ENCODE results near the gene DDX10.

- TF ChIP-seq POLR2AphosphoS5 (IDR thresholded peaks at IDR 0.05; ENCODE audit: low read depth): no peak
- no peak for TF ChIP-seq EZH2 (IDR thresholded peaks at IDR 0.05; ENCODE audit: low read depth, unreplicated experiment)
- TF ChIP-seq, protein P1, sequence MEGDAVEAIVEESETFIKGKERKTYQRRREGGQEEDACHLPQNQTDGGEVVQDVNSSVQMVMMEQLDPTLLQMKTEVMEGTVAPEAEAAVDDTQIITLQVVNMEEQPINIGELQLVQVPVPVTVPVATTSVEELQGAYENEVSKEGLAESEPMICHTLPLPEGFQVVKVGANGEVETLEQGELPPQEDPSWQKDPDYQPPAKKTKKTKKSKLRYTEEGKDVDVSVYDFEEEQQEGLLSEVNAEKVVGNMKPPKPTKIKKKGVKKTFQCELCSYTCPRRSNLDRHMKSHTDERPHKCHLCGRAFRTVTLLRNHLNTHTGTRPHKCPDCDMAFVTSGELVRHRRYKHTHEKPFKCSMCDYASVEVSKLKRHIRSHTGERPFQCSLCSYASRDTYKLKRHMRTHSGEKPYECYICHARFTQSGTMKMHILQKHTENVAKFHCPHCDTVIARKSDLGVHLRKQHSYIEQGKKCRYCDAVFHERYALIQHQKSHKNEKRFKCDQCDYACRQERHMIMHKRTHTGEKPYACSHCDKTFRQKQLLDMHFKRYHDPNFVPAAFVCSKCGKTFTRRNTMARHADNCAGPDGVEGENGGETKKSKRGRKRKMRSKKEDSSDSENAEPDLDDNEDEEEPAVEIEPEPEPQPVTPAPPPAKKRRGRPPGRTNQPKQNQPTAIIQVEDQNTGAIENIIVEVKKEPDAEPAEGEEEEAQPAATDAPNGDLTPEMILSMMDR (conservative IDR thresholded peaks at IDR 0.05; ENCODE audit: low read depth in 2 of 2): no peak
- TF ChIP-seq, protein P2, sequence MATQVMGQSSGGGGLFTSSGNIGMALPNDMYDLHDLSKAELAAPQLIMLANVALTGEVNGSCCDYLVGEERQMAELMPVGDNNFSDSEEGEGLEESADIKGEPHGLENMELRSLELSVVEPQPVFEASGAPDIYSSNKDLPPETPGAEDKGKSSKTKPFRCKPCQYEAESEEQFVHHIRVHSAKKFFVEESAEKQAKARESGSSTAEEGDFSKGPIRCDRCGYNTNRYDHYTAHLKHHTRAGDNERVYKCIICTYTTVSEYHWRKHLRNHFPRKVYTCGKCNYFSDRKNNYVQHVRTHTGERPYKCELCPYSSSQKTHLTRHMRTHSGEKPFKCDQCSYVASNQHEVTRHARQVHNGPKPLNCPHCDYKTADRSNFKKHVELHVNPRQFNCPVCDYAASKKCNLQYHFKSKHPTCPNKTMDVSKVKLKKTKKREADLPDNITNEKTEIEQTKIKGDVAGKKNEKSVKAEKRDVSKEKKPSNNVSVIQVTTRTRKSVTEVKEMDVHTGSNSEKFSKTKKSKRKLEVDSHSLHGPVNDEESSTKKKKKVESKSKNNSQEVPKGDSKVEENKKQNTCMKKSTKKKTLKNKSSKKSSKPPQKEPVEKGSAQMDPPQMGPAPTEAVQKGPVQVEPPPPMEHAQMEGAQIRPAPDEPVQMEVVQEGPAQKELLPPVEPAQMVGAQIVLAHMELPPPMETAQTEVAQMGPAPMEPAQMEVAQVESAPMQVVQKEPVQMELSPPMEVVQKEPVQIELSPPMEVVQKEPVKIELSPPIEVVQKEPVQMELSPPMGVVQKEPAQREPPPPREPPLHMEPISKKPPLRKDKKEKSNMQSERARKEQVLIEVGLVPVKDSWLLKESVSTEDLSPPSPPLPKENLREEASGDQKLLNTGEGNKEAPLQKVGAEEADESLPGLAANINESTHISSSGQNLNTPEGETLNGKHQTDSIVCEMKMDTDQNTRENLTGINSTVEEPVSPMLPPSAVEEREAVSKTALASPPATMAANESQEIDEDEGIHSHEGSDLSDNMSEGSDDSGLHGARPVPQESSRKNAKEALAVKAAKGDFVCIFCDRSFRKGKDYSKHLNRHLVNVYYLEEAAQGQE (IDR thresholded peaks at IDR 0.05; ENCODE audit: unreplicated experiment): no peak
- TF ChIP-seq CREB1 (CRISPR knock-in tag; IDR thresholded peaks at IDR 0.05; ENCODE audit: low read depth): no peak
- no peak for TF ChIP-seq ZNF114 (CRISPR knock-in tag; IDR thresholded peaks at IDR 0.05)
- no peak for TF ChIP-seq EZH2phosphoT487 (IDR thresholded peaks at IDR 0.05; ENCODE audit: unreplicated experiment)
- TF ChIP-seq, protein P3, sequence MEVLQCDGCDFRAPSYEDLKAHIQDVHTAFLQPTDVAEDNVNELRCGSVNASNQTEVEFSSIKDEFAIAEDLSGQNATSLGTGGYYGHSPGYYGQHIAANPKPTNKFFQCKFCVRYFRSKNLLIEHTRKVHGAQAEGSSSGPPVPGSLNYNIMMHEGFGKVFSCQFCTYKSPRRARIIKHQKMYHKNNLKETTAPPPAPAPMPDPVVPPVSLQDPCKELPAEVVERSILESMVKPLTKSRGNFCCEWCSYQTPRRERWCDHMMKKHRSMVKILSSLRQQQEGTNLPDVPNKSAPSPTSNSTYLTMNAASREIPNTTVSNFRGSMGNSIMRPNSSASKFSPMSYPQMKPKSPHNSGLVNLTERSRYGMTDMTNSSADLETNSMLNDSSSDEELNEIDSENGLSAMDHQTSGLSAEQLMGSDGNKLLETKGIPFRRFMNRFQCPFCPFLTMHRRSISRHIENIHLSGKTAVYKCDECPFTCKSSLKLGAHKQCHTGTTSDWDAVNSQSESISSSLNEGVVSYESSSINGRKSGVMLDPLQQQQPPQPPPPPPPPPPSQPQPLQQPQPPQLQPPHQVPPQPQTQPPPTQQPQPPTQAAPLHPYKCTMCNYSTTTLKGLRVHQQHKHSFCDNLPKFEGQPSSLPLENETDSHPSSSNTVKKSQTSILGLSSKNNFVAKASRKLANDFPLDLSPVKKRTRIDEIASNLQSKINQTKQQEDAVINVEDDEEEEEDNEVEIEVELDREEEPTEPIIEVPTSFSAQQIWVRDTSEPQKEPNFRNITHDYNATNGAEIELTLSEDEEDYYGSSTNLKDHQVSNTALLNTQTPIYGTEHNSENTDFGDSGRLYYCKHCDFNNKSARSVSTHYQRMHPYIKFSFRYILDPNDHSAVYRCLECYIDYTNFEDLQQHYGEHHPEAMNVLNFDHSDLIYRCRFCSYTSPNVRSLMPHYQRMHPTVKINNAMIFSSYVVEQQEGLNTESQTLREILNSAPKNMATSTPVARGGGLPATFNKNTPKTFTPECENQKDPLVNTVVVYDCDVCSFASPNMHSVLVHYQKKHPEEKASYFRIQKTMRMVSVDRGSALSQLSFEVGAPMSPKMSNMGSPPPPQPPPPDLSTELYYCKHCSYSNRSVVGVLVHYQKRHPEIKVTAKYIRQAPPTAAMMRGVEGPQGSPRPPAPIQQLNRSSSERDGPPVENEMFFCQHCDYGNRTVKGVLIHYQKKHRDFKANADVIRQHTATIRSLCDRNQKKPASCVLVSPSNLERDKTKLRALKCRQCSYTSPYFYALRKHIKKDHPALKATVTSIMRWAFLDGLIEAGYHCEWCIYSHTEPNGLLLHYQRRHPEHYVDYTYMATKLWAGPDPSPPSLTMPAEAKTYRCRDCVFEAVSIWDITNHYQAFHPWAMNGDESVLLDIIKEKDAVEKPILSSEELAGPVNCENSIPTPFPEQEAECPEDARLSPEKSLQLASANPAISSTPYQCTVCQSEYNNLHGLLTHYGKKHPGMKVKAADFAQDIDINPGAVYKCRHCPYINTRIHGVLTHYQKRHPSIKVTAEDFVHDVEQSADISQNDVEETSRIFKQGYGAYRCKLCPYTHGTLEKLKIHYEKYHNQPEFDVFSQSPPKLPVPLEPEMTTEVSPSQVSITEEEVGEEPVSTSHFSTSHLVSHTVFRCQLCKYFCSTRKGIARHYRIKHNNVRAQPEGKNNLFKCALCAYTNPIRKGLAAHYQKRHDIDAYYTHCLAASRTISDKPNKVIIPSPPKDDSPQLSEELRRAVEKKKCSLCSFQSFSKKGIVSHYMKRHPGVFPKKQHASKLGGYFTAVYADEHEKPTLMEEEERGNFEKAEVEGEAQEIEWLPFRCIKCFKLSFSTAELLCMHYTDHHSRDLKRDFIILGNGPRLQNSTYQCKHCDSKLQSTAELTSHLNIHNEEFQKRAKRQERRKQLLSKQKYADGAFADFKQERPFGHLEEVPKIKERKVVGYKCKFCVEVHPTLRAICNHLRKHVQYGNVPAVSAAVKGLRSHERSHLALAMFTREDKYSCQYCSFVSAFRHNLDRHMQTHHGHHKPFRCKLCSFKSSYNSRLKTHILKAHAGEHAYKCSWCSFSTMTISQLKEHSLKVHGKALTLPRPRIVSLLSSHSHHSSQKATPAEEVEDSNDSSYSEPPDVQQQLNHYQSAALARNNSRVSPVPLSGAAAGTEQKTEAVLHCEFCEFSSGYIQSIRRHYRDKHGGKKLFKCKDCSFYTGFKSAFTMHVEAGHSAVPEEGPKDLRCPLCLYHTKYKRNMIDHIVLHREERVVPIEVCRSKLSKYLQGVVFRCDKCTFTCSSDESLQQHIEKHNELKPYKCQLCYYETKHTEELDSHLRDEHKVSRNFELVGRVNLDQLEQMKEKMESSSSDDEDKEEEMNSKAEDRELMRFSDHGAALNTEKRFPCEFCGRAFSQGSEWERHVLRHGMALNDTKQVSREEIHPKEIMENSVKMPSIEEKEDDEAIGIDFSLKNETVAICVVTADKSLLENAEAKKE (CRISPR knock-in tag; IDR thresholded peaks at IDR 0.05): no peak
- no peak for TF ChIP-seq NANOG (IDR thresholded peaks at IDR 0.05; ENCODE audit: borderline replicate concordance)
- TF ChIP-seq, protein P4, sequence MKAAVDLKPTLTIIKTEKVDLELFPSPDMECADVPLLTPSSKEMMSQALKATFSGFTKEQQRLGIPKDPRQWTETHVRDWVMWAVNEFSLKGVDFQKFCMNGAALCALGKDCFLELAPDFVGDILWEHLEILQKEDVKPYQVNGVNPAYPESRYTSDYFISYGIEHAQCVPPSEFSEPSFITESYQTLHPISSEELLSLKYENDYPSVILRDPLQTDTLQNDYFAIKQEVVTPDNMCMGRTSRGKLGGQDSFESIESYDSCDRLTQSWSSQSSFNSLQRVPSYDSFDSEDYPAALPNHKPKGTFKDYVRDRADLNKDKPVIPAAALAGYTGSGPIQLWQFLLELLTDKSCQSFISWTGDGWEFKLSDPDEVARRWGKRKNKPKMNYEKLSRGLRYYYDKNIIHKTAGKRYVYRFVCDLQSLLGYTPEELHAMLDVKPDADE (IDR thresholded peaks at IDR 0.05): no peak
- no peak for TF ChIP-seq ZNF331 (CRISPR knock-in tag; IDR thresholded peaks at IDR 0.05; ENCODE audit: low read depth)
- no peak for TF ChIP-seq STAT1 (IDR thresholded peaks at IDR 0.05; ENCODE audit: unreplicated experiment)
Observed at GRCh38 chr11:108618529-108618928, 46.3 kb upstream of the DDX10 start.
